ENCODE data around the gene SLC22A13. TPM values are rescaled to one million over a fixed set of nuclear protein-coding genes. Genes with fewer than 3 reads are reported as not detected.

Gene SLC22A13
- total and polyA plus RNA-seq, 2 of the 4 experiments (the other 2 are of a cell fraction): under 0.01 to 0.22 TPM

- no peak for DNase-seq
- Histone ChIP-seq H3K36me3 (ENCODE audit: control insufficient read depth, insufficient read depth, low read length) (peaks cover 12% of the 10 kb centered on the region), H4K5ac (ENCODE audit: low read depth, low read length) (no peak overlapping the region), H3K18ac (ENCODE audit: low read depth, low read length) (no peak overlapping the region), H3K4ac (ENCODE audit: low read depth, low read length) (no peak overlapping the region), H2AK9ac (replicated peaks; ENCODE audit: low read depth, low read length, poor library complexity) (no peak overlapping the region), H2BK15ac (ENCODE audit: low read depth, low read length) (no peak overlapping the region), H3K23ac (ENCODE audit: low read depth, low read length) (no peak overlapping the region), H3K9ac (ENCODE audit: low read depth, low read length) (no peak overlapping the region), H3K4me2 (ENCODE audit: low read depth, low read length) (no peak overlapping the region), H3K14ac (replicated peaks; ENCODE audit: low read depth, low read length) (no peak overlapping the region), H4K20me1 (ENCODE audit: insufficient read depth, low read length) (peaks cover 16% of the 10 kb centered on the region; the same call in 1 of the 2 replicates), H4K91ac (ENCODE audit: insufficient read depth, low read depth, low read length) (no peak overlapping the region), H3K27ac (ENCODE audit: insufficient read depth, low read length) (no peak overlapping the region), H2BK120ac (ENCODE audit: low read depth, low read length) (no peak overlapping the region), H4K8ac (ENCODE audit: low read depth in 2 of 2, low read length in 2 of 2) (no peak overlapping the region), H2BK5ac (ENCODE audit: low read depth, low read length, poor library complexity, severe bottlenecking) (no peak overlapping the region), H3K56ac (ENCODE audit: extremely low read depth, insufficient read depth, low read length) (no peak overlapping the region), H3K4me1 (ENCODE audit: control insufficient read depth, insufficient read depth, low read length) (peaks cover 2% of the 10 kb centered on the region; the same call in 1 of the 2 replicates), H3K79me1 (ENCODE audit: low read depth in 1 of 2, low read length in 2 of 2) (peaks cover 38 to 58% of the 10 kb centered on the region in 2 experiments), H2BK20ac (ENCODE audit: low read depth, low read length) (no peak overlapping the region), H3K27me3 (ENCODE audit: control insufficient read depth, insufficient read depth, low read length) (no peaks in the 10 kb centered on the region), H3K9me1 (ENCODE audit: insufficient read depth, low read length) (peaks cover 9% of the 10 kb centered on the region), H2AFZ (replicated peaks; ENCODE audit: low read length, poor library complexity) (no peak overlapping the region), H2AK5ac (ENCODE audit: low read depth, low read length) (no peak overlapping the region), H3K9me3 (ENCODE audit: control insufficient read depth, insufficient read depth, low read length) (no peaks in the 10 kb centered on the region), H3K4me3 (ENCODE audit: insufficient read depth, low read depth, low read length) (no peak overlapping the region)
- intact Hi-C loops (cut with micrococcal nuclease) (no loop called here), in situ Hi-C loops (cut with MboI; ENCODE audit: low sequenced_read_pairs) (no loop called here), dilution Hi-C loops (cut with HindIII; ENCODE audit: low sequenced_read_pairs, unreplicated experiment) (no loop called here)
- ChIA-PET CTCF (interaction anchor here (0.6 kb wide), 1 partner anchor 41 kb away, joined by 3 read pairs; no protein-coding TSS in a partner anchor), POLR2A (ENCODE audit: unreplicated experiment) (no interaction called here)
- no TSS peak for BruUV-seq (replicated peaks)
- no peak for ATAC-seq (ENCODE audit: low read depth)
- WGBS, 2 experiments (ENCODE audit: extremely low coverage in 2 of 2, insufficient read length in 1 of 2): no CpG with 5 or more reads among the region's 3 CpGs
- no peak for TF ChIP-seq CEBPB (IDR thresholded peaks at IDR 0.05; ENCODE audit: low read depth, low read length)
Observed at GRCh38 chr3:38219609-38220197, 45.9 kb upstream of the SLC22A13 start.

All from IMR-90 (cell line).